Measurements from ENCODE around the gene TMEM132D. TPM values are rescaled to one million over a fixed set of nuclear protein-coding genes. Genes with fewer than 3 reads are reported as not detected.

Gene TMEM132D
- total RNA-seq, 2 donors from 2014 or later = under 0.01 to 0.26 TPM

DNA sequence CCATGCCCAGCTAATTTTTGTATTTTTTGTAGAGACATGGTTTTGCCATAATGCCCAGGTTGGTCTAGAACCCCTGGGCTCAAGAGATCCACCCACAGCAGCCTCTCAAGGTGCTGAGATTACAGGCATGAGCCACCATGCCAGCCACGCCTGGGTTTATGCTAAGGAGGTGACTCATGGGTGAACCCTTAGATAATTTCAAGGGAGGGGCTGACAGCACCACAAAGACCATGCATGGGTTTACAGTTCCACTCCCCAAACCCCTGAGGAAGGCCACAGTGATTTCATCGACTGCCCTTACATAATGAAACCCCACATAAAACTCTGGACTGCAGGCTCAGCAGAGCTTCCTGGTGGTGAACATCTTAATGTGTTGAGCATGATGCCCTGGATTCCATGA is 33.7 kb downstream of the TMEM132D start:
- H3K9me3 ChIP-seq = no peaks in the 10 kb centered on the region
- H3K36me3 ChIP-seq (replicated peaks in 1 of 2; ENCODE audit: insufficient read depth in 1 of 2, low read depth in 2 of 2) = no peaks in the 10 kb centered on the region
- 67 to 100% methylated on average over 1 to 2 of the region's 2 CpGs for WGBS, 2 donors
- TF ChIP-seq, protein P1, sequence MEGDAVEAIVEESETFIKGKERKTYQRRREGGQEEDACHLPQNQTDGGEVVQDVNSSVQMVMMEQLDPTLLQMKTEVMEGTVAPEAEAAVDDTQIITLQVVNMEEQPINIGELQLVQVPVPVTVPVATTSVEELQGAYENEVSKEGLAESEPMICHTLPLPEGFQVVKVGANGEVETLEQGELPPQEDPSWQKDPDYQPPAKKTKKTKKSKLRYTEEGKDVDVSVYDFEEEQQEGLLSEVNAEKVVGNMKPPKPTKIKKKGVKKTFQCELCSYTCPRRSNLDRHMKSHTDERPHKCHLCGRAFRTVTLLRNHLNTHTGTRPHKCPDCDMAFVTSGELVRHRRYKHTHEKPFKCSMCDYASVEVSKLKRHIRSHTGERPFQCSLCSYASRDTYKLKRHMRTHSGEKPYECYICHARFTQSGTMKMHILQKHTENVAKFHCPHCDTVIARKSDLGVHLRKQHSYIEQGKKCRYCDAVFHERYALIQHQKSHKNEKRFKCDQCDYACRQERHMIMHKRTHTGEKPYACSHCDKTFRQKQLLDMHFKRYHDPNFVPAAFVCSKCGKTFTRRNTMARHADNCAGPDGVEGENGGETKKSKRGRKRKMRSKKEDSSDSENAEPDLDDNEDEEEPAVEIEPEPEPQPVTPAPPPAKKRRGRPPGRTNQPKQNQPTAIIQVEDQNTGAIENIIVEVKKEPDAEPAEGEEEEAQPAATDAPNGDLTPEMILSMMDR (IDR thresholded peaks at IDR 0.05) = no peak
- TF ChIP-seq POLR2A (IDR thresholded peaks at IDR 0.05) = no peak
- ATAC-seq (no peak), DNase-seq (no peak)
- no peak overlapping the region for H3K27ac ChIP-seq
- no peaks in the 10 kb centered on the region for H3K4me1 ChIP-seq
- H3K4me3 ChIP-seq = no peak overlapping the region
- H3K27me3 ChIP-seq = no peaks in the 10 kb centered on the region
- intact Hi-C loops (cut with DNase I) = no loop called here

DNA sequence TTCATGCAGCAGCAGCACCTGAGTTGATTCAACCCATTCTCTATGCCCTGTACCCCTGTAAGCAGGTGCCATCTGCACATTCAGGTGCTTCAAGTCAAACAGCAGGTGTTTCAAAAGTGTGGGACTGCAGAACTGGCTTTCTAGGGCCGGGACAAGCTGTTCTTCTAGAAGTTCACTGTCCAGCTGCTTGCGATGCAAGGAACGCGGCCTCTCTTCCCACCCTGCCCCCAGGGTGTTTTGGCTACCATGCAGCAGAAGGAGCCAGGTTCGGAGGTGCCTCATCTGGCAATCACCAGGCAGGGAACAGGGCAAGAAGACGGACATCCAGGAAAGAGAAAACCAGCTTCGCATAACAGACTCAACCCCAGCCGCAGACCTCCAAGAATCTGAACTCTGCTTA is 35.2 kb downstream of the TMEM132D start:
- no peak for ATAC-seq
- no peak overlapping the region for H3K27ac ChIP-seq
- H3K27me3 ChIP-seq = no peaks in the 10 kb centered on the region
- no peak for DNase-seq
- intact Hi-C loops (cut with DNase I) = no loop called here
- H3K4me1 ChIP-seq = no peaks in the 10 kb centered on the region
- WGBS, 2 donors = 56 to 64% methylated on average over 8 of the region's 8 CpGs
- no peak overlapping the region for H3K4me3 ChIP-seq
- no peaks in the 10 kb centered on the region for H3K9me3 ChIP-seq
- H3K36me3 ChIP-seq (replicated peaks in 1 of 2; ENCODE audit: insufficient read depth in 1 of 2, low read depth in 2 of 2) = no peaks in the 10 kb centered on the region
- TF ChIP-seq, protein P1 (IDR thresholded peaks at IDR 0.05) = no peak
- no peak for TF ChIP-seq POLR2A (IDR thresholded peaks at IDR 0.05)

DNA sequence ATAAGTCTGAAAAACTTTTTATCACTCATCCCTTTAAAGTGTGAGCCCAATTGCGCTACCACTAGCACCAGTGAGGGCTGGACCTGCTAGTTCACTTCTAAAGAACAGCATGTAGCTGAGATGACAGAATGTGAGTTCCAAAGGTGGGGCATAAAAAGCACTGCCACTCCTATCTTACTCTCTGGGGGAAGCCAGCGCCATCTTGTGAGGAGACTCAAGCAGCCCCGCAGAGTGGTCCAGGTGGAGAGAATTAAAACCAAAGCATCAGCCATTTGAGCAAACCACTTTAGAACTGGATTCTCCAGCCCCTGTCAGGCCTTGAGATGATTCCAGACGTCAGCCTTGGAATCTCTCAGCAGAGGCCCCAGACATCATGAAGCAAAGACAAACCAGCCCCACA is 39.9 kb downstream of the TMEM132D start:
- TF ChIP-seq POLR2A (IDR thresholded peaks at IDR 0.05) = no peak
- TF ChIP-seq, protein P1 (IDR thresholded peaks at IDR 0.05) = no peak
- DNase-seq (no peak), ATAC-seq (no peak)
- Histone ChIP-seq H3K9me3 (no peaks in the 10 kb centered on the region), H3K27ac (no peak overlapping the region), H3K27me3 (no peaks in the 10 kb centered on the region), H3K4me3 (no peak overlapping the region), H3K4me1 (no peaks in the 10 kb centered on the region), H3K36me3 (replicated peaks in 1 of 2; ENCODE audit: insufficient read depth in 1 of 2, low read depth in 2 of 2) (no peaks in the 10 kb centered on the region)
- intact Hi-C loops (cut with DNase I) = no loop called here
- WGBS, 2 donors = 56 to 70% methylated on average over 4 of the region's 4 CpGs

- no peak for DNase-seq
- no peak for ATAC-seq
- Histone ChIP-seq H3K9me3 (no peaks in the 10 kb centered on the region), H3K27ac (no peak overlapping the region), H3K4me3 (no peak overlapping the region), H3K4me1 (no peaks in the 10 kb centered on the region), H3K27me3 (no peaks in the 10 kb centered on the region), H3K36me3 (replicated peaks in 1 of 2; ENCODE audit: insufficient read depth in 1 of 2, low read depth in 2 of 2) (no peaks in the 10 kb centered on the region)
- intact Hi-C loops (cut with DNase I) = no loop called here
- WGBS, 2 donors = 44 to 45% methylated on average over 7 of the region's 7 CpGs
- TF ChIP-seq, protein P1 (IDR thresholded peaks at IDR 0.05) = no peak
- no peak for TF ChIP-seq POLR2A (IDR thresholded peaks at IDR 0.05)
These were observed 41.2 kb downstream of the TMEM132D start for GRCh38 chr12:129862561-129863175.

- no peak for DNase-seq
- H3K36me3 ChIP-seq (replicated peaks in 1 of 2; ENCODE audit: insufficient read depth in 1 of 2, low read depth in 2 of 2) = no peaks in the 10 kb centered on the region
- TF ChIP-seq, protein P1 (IDR thresholded peaks at IDR 0.05) = no peak
- TF ChIP-seq POLR2A (IDR thresholded peaks at IDR 0.05) = no peak
- no peak overlapping the region for H3K4me3 ChIP-seq
- H3K9me3 ChIP-seq = no peaks in the 10 kb centered on the region
- H3K27me3 ChIP-seq = no peaks in the 10 kb centered on the region
- intact Hi-C loops (cut with DNase I) = no loop called here
- H3K27ac ChIP-seq = no peak overlapping the region
- H3K4me1 ChIP-seq = no peaks in the 10 kb centered on the region
- WGBS, 2 donors = 34 to 51% methylated on average over 2 of the region's 2 CpGs
- ATAC-seq = no peak
These were observed 41.9 kb downstream of the TMEM132D start for GRCh38 chr12:129861951-129862350.

Measured in body of pancreas (tissue), 4 donors.